Right lung (tissue), 5 donors: Measurements from ENCODE around the gene INPP5D. TPM values are rescaled to one million over a fixed set of nuclear protein-coding genes. Genes with fewer than 3 reads are reported as not detected.

Experiments used
- polyA plus RNA-seq, 5 donors: library from polyadenylated mRNA; unstranded; fragments of 120-200 nt; gene quantifications; one replicate each; pipeline versions ENCODE4 v1.2.1 to v1.2.3, GENCODE V29; 2013; ENCODE audit warnings: inconsistent platforms in 1 of 5, low replicate concordance in 1 of 5; ENCODE audit not compliant: insufficient read length in 5 of 5, insufficient read depth in 1 of 5

INPP5D gene
- polyA plus RNA-seq, 5 donors = 8.4 to 14.6 (median 12.8) TPM

Other genes starting within 250 kb of the INPP5D start
- 1 to 10 TPM in 2 of 5 donors, under 1 TPM in 3; 0.90 to 2.7 (median 0.97) TPM for gene SNORC, start 190.1 kb upstream of the INPP5D start, polyA plus RNA-seq
- gene NGEF, start 47.1 kb upstream of the INPP5D start, polyA plus RNA-seq = 1 to 10 TPM; 1.0 to 2.9 (median 2.7) TPM
- not detected for gene NEU2, start 27.7 kb upstream of the INPP5D start, polyA plus RNA-seq
- gene ATG16L1, start 191.3 kb downstream of the INPP5D start, polyA plus RNA-seq = 10 to 100 TPM; 19.1 to 26.5 (median 21.5) TPM
- under 1 TPM; 0.11 to 0.29 (median 0.18) TPM for gene SAG, start 247.5 kb downstream of the INPP5D start, polyA plus RNA-seq